K562 (cell line): ENCODE measurements around the gene NMRAL1. TPM values are rescaled to one million over a fixed set of nuclear protein-coding genes. Genes with fewer than 3 reads are reported as not detected.

Experiments used
- CEBPG ChIP-seq, 3 experiments: fragments of 200-800 bp in 1 of 3; sonication (Bioruptor generic) in 1 of 3; sonication (generic) in 1 of 3; formaldehyde crosslinking in 1 of 3; IDR thresholded peaks in 2 of 3; conservative IDR thresholded peaks in 1 of 3; 2 replicates each; pipeline versions ENCODE4 v1.6.1 to v1.8.0; 2016 to 2022; ENCODE audit warnings: missing compliant biosample characterization in 2 of 3, missing genetic modification characterization in 2 of 3, mild to moderate bottlenecking in 1 of 3, missing genetic modification reagents in 1 of 3
- CTBP1 ChIP-seq: fragments of 450-650 bp; IDR thresholded peaks from 2 replicates; pipeline ENCODE4 v1.6.1; 2016; ENCODE audit warnings: borderline replicate concordance
- FOXK2 ChIP-seq, 2 experiments: fragments of 450-650 bp; IDR thresholded peaks in 1 of 2; conservative IDR thresholded peaks in 1 of 2; 2 replicates each; pipeline ENCODE4 v1.6.1; 2016; ENCODE audit warnings: low read depth in 2 of 2, mild to moderate bottlenecking in 1 of 2
- HDAC1 ChIP-seq, 2 experiments: fragments of 450-650 bp; IDR thresholded peaks; 2 replicates each; pipeline ENCODE4 v1.6.1; 2016 to 2017; ENCODE audit warnings: inconsistent platforms in 1 of 2, mild to moderate bottlenecking in 1 of 2, moderate library complexity in 1 of 2
- HLTF ChIP-seq: fragments of 450-650 bp; IDR thresholded peaks from 2 replicates; pipeline ENCODE4 v1.6.1; 2016
- IRF9 ChIP-seq: fragments of 450-650 bp; IDR thresholded peaks from 2 replicates; pipeline ENCODE4 v1.6.1; 2016; ENCODE audit warnings: missing biosample characterization, missing genetic modification characterization
- MLLT1 ChIP-seq, 2 experiments: fragments of 450-650 bp; IDR thresholded peaks; 2 replicates each; pipeline ENCODE4 v1.6.1; 2016
- SIN3A ChIP-seq, 2 experiments: fragments of 150-350 bp in 1 of 2; IDR thresholded peaks; 2 replicates each; pipeline ENCODE4 v1.6.1; 2011 to 2016; ENCODE audit warnings: borderline replicate concordance in 2 of 2, low read depth in 2 of 2, low read length in 2 of 2, mild to moderate bottlenecking in 2 of 2, moderate library complexity in 2 of 2; ENCODE audit not compliant: control insufficient read depth in 1 of 2
- SMARCE1 ChIP-seq: fragments of 450-650 bp; IDR thresholded peaks from 2 replicates; pipeline ENCODE4 v1.7.1; 2016; ENCODE audit warnings: mild to moderate bottlenecking
- SMC3 ChIP-seq: conservative IDR thresholded peaks from 2 replicates; pipeline ENCODE4 v1.6.1; 2011; ENCODE audit warnings: low read depth, low read length, improper control_type of control experiment; ENCODE audit not compliant: insufficient read depth
- TRIM24 ChIP-seq, 2 experiments: fragments of 450-650 bp; IDR thresholded peaks; 2 replicates each; pipeline ENCODE4 v1.6.1; 2016
- ZNF551 ChIP-seq: fragments of 250-450 bp; sonication (Bioruptor Pico); IDR thresholded peaks from 2 replicates; pipeline ENCODE4 v1.5.0; 2021; ENCODE audit warnings: mild to moderate bottlenecking, moderate library complexity
- ZNF592 ChIP-seq: fragments of 450-650 bp; IDR thresholded peaks from 2 replicates; pipeline ENCODE4 v1.6.1; 2017; ENCODE audit warnings: antibody characterized with exemption, mild to moderate bottlenecking
- ZNF609 ChIP-seq: sonication (generic); formaldehyde crosslinking; IDR thresholded peaks from 2 replicates; pipeline ENCODE4 v1.8.1; 2023; ENCODE audit warnings: missing genetic modification reagents, mild to moderate bottlenecking, borderline replicate concordance
- polyA plus RNA-seq, 8 experiments: library from polyadenylated mRNA; depleted of rRNA in 4 of 8; stranded (reverse) in 5 of 8; unstranded in 3 of 8; fragments of >200 nt; fragmentation: Nextera tagmentation in 2 of 8; fragmentation: Illumina TruSeq in 1 of 8; extraction: Ambion mirVana in 2 of 8; extraction: Trizol in 1 of 8; gene quantifications; 2 replicates each; pipeline versions ENCODE4 v1.2.1 to v1.2.3, GENCODE V29; 2011 to 2014; ENCODE audit warnings: inconsistent platforms in 1 of 8, missing spikeins in 1 of 8
- total RNA-seq, 7 experiments: library from RNA; depleted of rRNA in 6 of 7; stranded (reverse); fragments of >200 nt in 6 of 7; fragmentation: Illumina TruSeq in 2 of 7; extraction: Trizol in 2 of 7; gene quantifications; 2 replicates each; pipeline versions ENCODE4 v1.2.1 to v1.2.3, GENCODE V29; 2011 to 2021; ENCODE audit warnings: low replicate concordance in 1 of 7

Gene NMRAL1
- total and polyA plus RNA-seq, 9 of the 15 experiments (the other 6 are each of a cell fraction or from before 2014, with no cell fraction given), result 6.3 to 116 (median 63.2) TPM

GRCh38 chr16:4426021-4426684 lies 48.3 kb downstream of the NMRAL1 start (continued):
- TF ChIP-seq CEBPG (CRISPR knock-in tag; IDR thresholded peaks at IDR 0.05) (peak; percentile 50; the same call in 1 of the 2 replicates), CEBPG (tag; conservative IDR thresholded peaks at IDR 0.05 in 1 of 2, IDR thresholded peaks at IDR 0.05 in 1 of 2) (peak in 1 of 2 experiments; percentile 38; a peak in 2 of 4 replicates), FOXK2 (conservative IDR thresholded peaks at IDR 0.05 in 1 of 2, IDR thresholded peaks at IDR 0.05 in 1 of 2; ENCODE audit: low read depth in 2 of 2) (0 out of 4 replicates have a peak, but pooled peaks of 1 of the 2 experiments have one; percentile 1), ZNF592 (0 out of 2 replicates have a peak, but pooled peaks have one; percentile 27), ZNF551 (no peak), HLTF (0 out of 2 replicates have a peak, but pooled peaks have one; percentile 59), ZNF609 (CRISPR knock-in tag) (peak; percentile 1; the same call in 1 of the 2 replicates), IRF9 (tag) (no peak), TRIM24 (IDR thresholded peaks at IDR 0.05) (no peak), SIN3A (IDR thresholded peaks at IDR 0.05; ENCODE audit: borderline replicate concordance in 2 of 2, control insufficient read depth in 1 of 2, low read depth in 2 of 2, low read length in 2 of 2) (peak; percentile 3 to 58; a peak in 2 of 4 replicates), CTBP1 (no peak), MLLT1 (IDR thresholded peaks at IDR 0.05) (peak; percentile 36 to 50; a peak in 1 of 4 replicates), SMC3 (no peak), HDAC1 (IDR thresholded peaks at IDR 0.05) (peak in 1 of 2 experiments; percentile 79; a peak in 1 of 4 replicates), SMARCE1 (no peak)
